GM18498 (cell line): ENCODE data around the gene ETF1.
"Not testable (repeated sequence)": the region's sequence is repeated elsewhere in the genome, so short reads cannot be mapped to it uniquely, and the experiment has no call there.

Experiments used
- ATAC-seq: cut with Tn5 transposase; IDR thresholded peaks from one replicate; pipeline ENCODE4 v1.9.1; 2021; ENCODE audit warnings: mild to moderate bottlenecking, moderate library complexity; ENCODE audit not compliant: unreplicated experiment

ETF1 gene

DNA sequence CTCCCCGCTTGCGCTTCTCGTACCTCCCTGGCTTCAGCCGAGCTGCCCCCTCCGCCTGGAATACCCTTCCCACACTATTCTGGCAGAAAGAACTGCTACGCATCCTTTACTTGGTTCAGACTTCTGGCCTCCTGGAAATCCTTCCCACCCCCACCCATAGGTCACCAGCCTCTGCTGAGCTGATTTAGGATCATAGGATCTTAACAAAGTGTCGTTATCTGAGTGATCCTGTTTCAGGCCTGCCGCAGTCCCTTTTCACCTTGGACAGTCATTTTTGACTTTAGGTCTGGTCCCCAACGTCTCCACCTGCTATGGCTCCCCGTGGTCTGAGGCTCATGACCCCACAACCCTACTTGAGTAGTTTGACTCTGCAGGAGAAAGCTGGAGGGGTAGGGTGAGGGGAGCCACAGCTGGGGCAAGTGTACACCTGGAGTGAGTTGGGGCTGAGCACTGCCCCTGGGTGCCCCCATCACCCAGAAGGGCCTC lies 50.4 kb downstream of the ETF1 start:
- no peak for ATAC-seq

DNA sequence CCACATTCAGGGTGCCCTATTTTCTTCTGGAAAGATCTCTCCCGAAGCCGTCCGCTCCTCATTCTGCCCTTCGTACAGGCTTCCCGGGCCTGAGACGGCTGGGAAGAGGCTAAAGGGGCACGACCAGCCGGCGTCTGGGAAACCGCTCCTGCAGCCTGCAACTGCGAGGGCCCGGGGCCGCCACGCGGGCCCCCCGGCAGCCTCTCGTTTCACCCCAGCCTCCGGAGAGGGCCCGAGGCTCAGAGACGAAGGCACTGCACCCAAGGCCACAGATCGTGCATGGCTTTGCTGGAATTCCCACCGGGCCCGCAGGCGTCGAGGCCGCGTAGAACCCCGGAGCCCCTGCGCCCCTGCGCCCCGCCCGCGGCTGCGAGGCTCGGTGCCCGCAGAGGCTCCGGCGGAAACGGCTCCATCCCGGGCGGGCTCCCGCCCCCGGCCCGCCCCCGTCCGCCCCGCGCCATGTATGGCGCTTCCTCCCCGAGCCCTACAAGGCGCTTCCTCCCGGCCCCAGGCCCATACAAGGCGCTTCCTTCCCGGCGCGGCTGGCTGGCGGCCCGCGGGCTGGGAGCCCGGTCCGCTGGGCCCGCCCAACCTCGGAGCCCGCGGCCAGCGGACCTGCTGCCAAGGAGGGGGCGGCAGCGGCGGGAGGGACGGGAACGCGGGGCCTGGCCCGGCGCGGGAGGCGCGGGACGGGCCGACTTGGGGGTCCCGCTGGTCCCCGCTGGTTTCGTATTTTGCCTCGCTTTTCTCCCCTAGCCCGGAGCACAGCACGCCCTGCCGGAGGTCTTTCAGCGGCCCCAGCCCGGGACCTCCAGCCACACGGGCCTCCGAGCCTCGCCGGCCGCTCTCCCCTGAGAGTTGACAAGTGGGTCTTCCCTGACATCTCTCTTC lies 51.1 kb downstream of the ETF1 start:
- peak; percentile 100 for ATAC-seq

DNA sequence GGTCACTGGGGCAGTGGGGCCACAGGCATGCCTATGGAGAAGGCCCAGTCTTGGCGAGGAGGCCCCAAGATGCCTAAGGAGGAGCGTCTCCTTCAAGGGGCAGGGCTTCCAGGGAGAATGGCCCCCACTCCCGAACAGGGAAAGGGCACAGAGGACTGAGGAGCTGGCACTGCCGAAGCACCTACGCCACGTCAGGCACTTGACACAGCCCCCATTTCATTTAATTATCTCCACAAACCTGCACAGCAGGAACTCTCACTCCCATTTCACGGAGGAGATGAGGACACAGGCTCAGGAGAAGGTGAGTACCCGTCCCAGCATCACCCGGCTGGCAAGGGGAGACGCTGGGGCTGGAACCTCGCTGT lies 51.8 kb downstream of the ETF1 start:
- ATAC-seq = no peak

DNA sequence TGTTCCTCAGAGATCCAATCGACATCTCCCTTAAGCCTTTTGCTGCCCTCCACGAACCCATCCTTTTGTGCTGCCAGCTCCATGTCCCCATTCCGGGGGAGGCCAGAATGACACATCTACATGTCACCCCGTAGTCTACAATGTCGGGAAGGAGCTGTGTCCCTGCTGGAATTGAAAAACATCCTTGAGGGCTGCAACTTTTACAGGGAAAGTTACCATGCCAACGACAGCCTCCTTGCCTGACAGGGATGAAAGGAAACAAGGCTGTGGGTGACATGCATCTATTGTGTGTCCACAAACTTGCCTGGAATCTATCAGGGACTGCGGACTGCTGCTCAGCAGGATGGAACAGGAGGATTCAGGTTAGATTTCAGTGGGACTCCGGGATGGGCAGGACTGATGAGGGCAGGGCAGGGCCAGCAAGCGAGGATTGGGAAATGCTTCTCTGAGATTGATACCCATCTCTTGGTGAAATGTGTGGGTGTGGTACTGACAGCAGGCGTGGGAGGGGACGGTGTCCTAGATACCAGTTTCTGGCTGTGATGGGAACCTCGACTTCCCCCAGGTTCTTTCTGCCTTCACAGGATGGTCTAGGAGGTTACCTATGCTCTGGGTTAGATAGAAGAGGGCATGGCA lies 52.3 kb downstream of the ETF1 start:
- ATAC-seq = no peak

DNA sequence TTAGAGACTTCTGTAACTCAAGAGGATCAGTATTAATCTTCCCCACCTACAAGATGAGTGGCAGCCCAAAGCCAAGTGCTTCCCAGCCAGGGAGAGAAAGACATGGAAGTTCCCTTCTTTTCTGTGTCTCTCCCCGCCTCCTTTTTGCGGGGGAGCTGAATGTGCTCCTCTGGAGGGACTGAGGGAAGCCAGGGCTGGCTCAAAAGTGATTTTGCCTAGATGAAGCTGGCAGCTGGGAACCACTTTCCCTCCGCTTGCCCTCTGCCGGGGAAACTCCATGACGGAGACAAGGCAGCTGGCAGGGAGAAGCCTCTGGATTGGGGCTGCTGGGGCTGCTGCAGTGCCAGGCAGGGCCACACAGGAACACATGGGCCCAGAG lies 53.4 kb downstream of the ETF1 start:
- ATAC-seq = no peak

DNA sequence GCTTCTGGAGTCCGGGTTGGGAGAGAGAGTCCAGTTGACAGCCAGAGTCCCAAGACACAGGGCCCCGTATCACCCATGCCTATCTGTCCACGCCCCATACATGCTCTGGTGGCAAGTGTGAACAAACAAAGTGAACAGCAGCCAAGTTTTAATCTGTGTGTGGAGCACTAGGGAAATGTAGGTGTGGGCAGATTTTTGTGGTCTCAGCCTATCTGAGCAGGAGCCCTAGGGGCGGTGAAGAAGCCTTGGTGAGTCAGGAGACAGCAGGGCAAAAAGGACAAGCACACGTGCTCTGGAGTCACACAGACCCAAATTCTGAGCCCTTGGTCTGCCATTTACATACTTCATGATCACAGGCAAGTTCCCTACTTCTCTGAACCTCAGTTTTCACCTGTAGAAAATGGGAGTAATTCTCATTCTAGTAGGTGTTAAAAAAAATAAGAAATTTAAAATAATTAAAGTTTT lies 54.5 kb downstream of the ETF1 start:
- ATAC-seq = no peak

DNA sequence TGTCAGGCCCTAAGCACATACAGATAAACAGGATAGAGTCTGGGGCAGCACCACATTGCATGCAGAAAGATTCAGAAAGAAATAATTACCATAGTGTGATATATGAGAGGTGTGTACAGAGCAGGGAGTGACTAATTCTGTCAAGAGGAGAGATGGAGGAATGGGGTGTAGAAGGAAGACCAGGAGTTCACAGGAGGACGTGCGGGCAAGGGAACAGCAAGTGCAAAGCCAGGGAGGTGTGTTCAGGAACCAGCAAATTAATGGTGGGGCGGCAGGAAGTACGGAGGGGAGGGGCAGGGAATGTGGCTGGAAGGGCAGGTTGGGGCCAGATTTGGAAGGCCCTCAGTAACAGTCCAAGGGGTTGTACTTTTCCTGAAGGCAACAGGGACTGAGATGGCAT lies 60.4 kb downstream of the ETF1 start:
- no peak for ATAC-seq

DNA sequence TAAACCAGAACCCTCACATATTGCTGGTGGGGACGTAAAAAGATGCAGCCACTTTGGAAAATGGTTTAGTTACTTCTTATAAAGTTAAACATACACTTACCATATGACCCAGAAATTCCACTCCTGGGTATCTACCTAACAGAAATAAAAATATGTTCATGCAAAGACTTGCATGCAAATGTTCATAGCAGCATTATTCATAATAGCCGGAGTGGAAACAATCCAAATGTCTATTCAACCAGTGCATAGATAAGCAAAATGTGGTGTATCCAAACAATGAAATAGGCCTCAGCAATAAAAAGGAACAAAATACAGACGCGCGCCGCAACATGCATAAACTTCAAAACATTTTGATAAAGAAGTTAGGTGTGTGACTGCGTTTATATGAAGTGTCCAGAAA lies 66.1 kb downstream of the ETF1 start:
- no peak for ATAC-seq

DNA sequence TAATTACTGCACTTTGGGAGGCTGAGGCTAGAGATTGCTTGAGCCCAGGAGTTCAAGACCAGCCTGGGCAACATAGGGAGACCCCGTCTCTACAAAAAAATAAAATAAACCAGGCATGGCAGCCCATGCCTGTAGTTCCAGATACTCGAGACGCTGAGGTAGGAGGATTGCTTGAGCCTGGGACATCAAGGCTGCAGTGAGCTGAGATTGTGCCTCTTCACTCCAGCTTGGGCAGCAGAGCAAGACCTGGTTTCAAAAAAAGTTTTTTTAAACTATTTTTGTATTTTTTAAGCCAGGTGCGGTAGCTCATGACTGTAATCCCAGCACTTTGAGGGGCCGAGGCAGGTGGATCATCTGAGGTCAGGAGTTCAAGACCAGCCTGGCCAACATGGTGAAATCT lies 69.9 kb downstream of the ETF1 start:
- ATAC-seq = not testable (repeated sequence)

DNA sequence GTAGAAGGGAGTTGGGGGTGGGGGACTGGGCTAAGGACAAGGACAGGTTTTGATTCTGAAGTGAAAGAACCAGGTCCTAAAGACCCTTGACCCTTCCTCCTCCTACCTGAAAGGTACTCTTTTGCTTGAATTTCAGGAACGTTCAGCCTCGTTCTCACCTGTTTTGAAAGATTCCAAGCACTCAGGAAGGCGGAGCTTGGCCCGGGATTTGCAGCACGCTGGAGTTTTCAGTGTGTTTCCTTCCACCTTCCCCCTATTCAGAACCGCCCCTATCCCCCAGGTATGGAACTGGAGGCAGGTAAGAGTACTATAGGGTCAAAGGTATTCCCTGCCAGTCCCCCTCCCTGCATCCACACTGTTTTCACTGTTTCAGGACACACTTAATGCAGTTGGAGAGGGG lies 70.7 kb downstream of the ETF1 start:
- no peak for ATAC-seq

DNA sequence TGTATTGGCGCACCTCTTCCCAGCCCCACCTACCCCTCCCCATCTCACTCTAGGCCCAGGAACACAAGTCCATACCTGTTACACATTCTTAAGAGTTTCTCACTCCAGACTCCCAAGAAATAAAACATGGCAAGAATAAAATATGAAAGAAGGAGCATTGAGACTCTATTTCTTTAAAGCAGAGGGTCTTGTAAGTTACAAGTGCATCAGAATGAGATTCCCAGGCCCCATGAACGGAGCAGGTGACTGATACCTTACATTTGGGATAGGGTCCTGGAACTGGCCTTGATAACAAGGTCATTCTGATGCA lies 72.0 kb downstream of the ETF1 start:
- no peak for ATAC-seq

DNA sequence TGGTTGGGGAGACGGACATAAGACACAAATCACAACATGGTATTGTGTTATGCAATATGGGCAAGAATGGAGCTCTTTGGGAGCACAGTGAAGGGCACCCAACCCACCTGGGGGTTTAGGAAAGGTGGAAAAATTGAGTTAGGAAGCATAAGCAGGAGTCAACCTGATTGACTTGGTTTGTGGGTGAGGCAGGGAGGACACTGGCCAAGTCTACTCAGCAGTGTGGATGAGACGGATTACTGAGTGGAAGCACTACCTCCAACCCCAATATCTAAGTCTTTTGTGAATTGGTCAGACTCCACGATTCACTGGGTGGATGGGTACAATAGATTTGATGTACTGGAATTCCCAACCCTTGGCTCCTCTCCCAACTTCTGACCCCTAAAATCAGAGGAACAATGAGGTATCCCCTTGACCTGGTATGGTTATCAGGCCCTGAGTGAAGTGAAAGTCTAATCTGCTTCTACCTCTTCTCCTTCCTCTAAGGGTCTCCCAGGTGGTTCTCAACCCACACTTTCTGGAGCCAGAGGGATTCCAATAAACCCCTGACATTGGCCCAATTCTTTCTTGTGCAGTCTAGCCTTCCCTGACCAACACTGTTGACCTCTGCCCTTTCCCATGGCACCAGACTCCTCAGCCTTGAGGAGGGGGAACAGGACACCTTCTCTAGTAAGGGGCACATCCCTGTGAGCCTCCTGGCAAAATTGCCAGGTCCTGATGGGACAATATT lies 72.5 kb downstream of the ETF1 start:
- no peak for ATAC-seq

DNA sequence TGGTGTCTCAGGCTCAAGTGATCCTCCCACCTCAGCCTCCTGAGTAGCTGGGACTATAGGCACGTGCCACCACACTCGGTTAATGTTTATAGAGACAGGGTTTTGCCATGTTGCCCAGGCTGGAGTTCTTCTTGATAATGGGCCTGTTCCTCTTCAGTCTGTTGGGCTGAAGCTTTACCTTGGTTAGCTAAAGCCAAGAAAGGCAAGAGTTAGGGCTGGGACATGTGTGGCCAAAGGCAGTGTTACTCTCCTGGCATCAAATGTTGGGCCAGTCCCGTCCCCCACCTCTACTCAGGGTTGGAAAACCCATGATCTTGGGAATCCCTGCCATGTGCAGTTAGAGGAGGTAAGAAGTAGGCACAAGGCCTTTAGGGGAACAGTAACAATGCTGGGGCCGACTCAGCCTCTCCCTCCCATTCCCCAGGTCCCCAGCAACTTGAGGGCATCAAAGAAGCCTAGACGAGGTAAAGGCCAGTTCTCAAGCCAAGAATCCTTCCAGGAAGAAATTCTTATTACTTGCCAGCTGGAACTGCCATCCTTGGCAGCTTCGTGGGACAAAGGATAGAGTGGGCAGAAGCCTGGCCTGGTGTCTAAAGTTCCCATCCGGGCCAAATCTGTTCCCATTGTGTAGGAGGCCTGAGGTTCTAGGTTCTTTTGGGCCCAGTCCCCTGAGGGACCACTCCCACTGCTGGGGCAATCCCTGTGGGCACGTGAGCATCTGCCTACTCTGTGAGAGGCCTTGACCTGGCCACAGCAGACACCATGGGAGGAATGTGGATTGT lies 73.3 kb downstream of the ETF1 start:
- ATAC-seq = no peak

DNA sequence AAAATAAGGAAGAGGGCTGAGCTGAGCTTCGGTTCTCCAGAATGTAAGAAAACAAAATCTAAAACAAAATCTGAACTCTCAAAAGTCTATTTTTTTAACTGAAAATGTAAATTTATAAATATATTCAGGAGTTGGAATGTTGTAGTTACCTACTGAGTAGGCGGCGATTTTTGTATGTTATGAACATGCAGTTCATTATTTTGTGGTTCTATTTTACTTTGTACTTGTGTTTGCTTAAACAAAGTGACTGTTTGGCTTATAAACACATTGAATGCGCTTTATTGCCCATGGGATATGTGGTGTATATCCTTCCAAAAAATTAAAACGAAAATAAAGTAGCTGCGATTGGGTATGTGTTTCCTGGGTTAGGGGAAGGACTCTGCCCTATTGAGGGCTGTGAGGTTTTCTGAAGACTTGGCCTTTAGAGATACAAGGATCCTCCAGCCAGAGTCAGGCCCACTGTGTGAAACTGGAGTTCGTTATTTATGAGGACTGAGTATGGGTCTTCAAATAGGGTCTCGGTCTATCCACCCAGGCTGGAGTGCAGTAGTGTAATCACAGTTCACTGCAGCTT lies 74.0 kb downstream of the ETF1 start:
- ATAC-seq = no peak

DNA sequence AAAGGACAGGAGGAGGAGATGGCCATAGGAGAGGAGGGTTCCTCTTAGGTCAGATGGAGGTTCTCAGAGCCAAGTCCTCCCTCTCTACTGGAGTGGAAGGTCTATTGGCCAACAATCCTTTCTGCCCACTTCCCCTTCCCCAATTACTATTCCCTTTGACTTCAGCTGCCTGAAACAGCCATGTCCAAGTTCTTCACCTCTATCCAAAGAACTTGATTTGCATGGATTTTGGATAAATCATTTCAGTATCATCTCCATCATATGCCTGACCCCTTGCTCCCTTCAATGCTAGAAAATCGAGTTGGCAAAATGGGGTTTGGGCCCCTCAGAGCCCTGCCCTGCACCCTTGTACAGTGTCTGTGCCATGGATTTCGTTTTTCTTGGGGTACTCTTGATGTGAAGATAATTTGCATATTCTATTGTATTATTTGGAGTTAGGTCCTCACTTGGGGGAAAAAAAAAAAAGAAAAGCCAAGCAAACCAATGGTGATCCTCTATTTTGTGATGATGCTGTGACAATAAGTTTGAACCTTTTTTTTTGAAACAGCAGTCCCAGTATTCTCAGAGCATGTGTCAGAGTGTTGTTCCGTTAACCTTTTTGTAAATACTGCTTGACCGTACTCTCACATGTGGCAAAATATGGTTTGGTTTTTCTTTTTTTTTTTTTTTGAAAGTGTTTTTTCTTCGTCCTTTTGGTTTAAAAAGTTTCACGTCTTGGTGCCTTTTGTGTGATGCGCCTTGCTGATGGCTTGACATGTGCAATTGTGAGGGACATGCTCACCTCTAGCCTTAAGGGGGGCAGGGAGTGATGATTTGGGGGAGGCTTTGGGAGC lies 74.7 kb downstream of the ETF1 start:
- no peak for ATAC-seq

DNA sequence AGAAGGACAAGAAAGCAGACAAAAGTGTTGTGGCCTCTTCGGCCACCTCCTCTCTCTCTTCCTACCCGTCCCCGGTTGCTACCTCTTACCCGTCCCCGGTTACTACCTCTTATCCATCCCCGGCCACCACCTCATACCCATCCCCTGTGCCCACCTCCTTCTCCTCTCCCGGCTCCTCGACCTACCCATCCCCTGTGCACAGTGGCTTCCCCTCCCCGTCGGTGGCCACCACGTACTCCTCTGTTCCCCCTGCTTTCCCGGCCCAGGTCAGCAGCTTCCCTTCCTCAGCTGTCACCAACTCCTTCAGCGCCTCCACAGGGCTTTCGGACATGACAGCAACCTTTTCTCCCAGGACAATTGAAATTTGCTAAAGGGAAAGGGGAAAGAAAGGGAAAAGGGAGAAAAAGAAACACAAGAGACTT lies 75.3 kb downstream of the ETF1 start:
- ATAC-seq = no peak

DNA sequence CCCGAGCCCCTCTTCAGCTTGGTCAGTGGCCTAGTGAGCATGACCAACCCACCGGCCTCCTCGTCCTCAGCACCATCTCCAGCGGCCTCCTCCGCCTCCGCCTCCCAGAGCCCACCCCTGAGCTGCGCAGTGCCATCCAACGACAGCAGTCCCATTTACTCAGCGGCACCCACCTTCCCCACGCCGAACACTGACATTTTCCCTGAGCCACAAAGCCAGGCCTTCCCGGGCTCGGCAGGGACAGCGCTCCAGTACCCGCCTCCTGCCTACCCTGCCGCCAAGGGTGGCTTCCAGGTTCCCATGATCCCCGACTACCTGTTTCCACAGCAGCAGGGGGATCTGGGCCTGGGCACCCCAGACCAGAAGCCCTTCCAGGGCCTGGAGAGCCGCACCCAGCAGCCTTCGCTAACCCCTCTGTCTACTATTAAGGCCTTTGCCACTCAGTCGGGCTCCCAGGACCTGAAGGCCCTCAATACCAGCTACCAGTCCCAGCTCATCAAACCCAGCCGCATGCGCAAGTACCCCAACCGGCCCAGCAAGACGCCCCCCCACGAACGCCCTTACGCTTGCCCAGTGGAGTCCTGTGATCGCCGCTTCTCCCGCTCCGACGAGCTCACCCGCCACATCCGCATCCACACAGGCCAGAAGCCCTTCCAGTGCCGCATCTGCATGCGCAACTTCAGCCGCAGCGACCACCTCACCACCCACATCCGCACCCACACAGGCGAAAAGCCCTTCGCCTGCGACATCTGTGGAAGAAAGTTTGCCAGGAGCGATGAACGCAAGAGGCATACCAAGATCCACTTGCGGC lies 75.9 kb downstream of the ETF1 start:
- ATAC-seq = no peak

DNA sequence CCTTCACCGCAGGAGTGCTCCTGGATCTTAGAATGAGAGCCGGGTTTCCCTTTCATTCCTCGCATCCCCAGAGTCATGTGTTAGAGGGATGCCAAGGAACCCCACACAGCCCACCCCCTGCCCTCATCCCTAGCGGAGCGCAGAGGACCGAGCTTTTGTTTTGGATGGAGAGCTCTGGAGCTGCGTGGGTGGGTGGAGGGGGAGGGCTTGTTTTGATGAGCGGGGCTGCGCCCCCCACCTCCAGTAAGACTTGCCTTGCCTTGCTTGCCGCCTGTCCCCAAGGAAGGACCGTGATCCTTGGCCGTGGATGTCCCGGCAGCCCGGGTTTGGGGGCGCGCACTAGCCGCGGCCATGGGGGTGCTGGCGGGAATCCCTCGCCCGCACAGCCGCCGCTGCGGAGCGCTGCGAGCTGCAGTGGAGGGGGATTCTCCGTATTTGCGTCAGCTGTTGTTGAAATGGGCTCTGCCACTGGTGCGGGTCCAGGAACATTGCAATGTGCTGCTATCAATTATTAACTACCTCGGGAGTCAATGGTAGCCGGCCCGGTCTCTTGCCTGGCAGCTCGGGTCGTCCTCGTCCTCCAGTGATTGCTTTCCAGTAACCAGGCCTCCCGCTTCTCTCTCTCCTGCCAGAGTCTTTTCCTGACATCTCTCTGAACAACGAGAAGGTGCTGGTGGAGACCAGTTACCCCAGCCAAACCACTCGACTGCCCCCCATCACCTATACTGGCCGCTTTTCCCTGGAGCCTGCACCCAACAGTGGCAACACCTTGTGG lies 76.7 kb downstream of the ETF1 start:
- ATAC-seq = no peak
